ENCODE results near the gene RNF186.

The RNF186 gene

DNA sequence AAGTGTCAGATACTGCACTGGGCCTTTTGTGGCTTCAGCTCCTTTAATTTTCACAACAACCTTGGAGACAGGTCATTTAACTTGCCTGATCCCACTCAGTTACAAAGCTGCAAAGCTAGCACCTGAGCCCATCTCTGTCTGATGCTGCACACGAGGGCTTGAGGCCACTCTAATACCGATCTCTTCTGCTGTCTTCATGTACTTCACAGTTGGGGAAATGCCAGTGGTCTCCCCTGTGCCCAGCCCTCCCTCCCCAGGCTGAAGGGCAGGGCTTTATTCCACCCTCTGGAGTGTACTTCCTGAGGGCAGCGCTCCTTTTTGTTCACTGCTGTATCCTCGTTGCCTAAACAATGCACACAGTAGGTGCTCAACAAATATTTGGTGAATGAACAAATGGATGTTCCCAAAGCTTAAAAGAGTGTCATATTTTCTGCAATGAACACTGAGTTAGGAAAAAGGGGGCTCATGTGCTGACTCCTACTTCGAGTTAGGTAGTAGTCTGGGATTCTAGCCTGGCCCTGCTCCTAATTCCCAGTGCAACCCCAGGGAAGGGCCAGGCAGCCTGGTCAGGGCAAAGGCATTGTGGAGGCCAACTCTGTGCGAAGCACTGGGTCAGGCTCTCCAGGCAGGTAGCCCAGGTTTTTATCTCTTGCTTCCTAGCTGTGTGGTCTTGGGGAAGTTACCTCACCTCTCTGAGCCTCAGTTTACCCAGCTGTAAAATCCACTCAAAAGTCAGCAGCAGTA lies 16.4 kb downstream of the RNF186 start:
- no peak overlapping the region for H3K23ac ChIP-seq (ENCODE audit: low read length)
- no peak overlapping the region for H4K5ac ChIP-seq (ENCODE audit: low read length)
- no peaks in the 10 kb centered on the region for H3K79me1 ChIP-seq (ENCODE audit: low read length)
- no peaks in the 10 kb centered on the region for H3K79me2 ChIP-seq (ENCODE audit: control insufficient read depth, insufficient read depth, low read length)
- no peak overlapping the region for H2BK120ac ChIP-seq (ENCODE audit: low read depth, low read length)
- no CpG with 5 or more reads among the region's 6 CpGs for WGBS (ENCODE audit: extremely low coverage, insufficient coverage, low lambda C conversion rate)
- H3K36me3 ChIP-seq (ENCODE audit: control insufficient read depth, insufficient read depth, low read length): no peaks in the 10 kb centered on the region
- H3K4me2 ChIP-seq (ENCODE audit: low read length): no peak overlapping the region
- no peak overlapping the region for H2BK5ac ChIP-seq (ENCODE audit: low read length)
- H3K18ac ChIP-seq (ENCODE audit: low read length): no peak overlapping the region
- H3K27me3 ChIP-seq (ENCODE audit: insufficient read depth, low read length, poor library complexity): no peaks in the 10 kb centered on the region
- H3K4me1 ChIP-seq (ENCODE audit: control insufficient read depth, low read depth, low read length): no peaks in the 10 kb centered on the region
- DNase-seq: no peak
- H3K27ac ChIP-seq (ENCODE audit: low read depth, low read length): no peak overlapping the region
- no peak overlapping the region for H2BK15ac ChIP-seq (replicated peaks; ENCODE audit: low read depth)
- no peak overlapping the region for H2AK5ac ChIP-seq (ENCODE audit: low read length)
- H3K4me3 ChIP-seq (ENCODE audit: low read length): no peak overlapping the region
- H3K9ac ChIP-seq (ENCODE audit: low read length): no peak overlapping the region
- H4K8ac ChIP-seq (ENCODE audit: low read depth, low read length): no peak overlapping the region
- H3K4ac ChIP-seq (ENCODE audit: low read depth, low read length): no peak overlapping the region
- H3K56ac ChIP-seq (ENCODE audit: low read length): peak overlapping the region; percentile 38

DNA sequence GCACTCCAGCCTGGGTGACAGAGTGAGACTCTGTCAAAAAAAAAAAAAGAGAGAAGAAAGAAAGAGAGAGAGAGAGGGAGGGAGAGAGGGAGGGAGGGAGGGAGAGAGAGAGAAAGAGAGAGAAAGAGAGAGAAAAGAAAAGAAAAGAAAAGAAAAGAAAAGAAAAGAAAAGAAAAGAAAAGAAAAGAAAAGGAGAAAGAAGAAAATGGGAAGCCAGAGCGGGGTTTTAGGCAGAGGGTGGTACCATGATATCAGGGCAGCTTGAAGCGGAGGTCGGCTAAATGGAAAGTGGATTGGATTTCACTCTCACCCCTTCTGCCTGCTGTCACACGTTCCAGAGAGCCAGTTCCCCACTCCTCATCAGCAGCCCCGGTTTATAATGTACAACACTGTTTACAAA lies 17.3 kb downstream of the RNF186 start:
- Histone ChIP-seq H3K27ac (ENCODE audit: low read depth, low read length) (no peak overlapping the region), H3K4ac (ENCODE audit: low read depth, low read length) (no peak overlapping the region), H2AK5ac (ENCODE audit: low read length) (no peak overlapping the region), H3K56ac (ENCODE audit: low read length) (peak overlapping the region; percentile 15), H4K5ac (ENCODE audit: low read length) (no peak overlapping the region), H3K79me2 (ENCODE audit: control insufficient read depth, insufficient read depth, low read length) (no peaks in the 10 kb centered on the region), H3K4me3 (ENCODE audit: low read length) (no peak overlapping the region), H4K8ac (ENCODE audit: low read depth, low read length) (no peak overlapping the region), H3K36me3 (ENCODE audit: control insufficient read depth, insufficient read depth, low read length) (no peaks in the 10 kb centered on the region), H2BK120ac (ENCODE audit: low read depth, low read length) (no peak overlapping the region), H2BK15ac (replicated peaks; ENCODE audit: low read depth) (no peak overlapping the region), H3K9ac (ENCODE audit: low read length) (no peak overlapping the region), H3K4me2 (ENCODE audit: low read length) (no peak overlapping the region), H3K79me1 (ENCODE audit: low read length) (no peaks in the 10 kb centered on the region), H3K18ac (ENCODE audit: low read length) (no peak overlapping the region), H2BK5ac (ENCODE audit: low read length) (no peak overlapping the region), H3K23ac (ENCODE audit: low read length) (no peak overlapping the region), H3K4me1 (ENCODE audit: control insufficient read depth, low read depth, low read length) (no peaks in the 10 kb centered on the region), H3K27me3 (ENCODE audit: insufficient read depth, low read length, poor library complexity) (no peaks in the 10 kb centered on the region)
- WGBS (ENCODE audit: extremely low coverage, insufficient coverage, low lambda C conversion rate): no CpG with 5 or more reads among the region's 5 CpGs
- DNase-seq: no peak

DNA sequence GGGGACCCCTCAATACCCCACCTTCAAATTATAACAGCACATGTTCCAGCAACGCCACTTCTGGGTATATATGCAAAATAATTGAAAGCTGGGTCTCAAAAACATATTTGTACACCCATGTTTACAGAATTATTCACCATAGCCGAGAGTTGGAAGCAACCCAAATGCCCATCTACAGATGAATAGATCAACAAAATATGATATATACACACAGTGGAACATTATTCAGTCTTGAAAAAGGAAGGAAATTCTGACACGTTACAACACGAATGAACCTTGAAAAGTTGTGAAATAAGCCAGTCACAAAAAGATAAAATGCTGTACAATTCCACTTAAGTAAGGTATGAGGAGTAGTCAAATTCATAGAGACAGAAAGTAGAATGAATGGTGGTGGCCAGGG lies 20.5 kb downstream of the RNF186 start:
- no peak overlapping the region for H2AK5ac ChIP-seq (ENCODE audit: low read length)
- H3K23ac ChIP-seq (ENCODE audit: low read length): no peak overlapping the region
- WGBS (ENCODE audit: extremely low coverage, insufficient coverage, low lambda C conversion rate): no CpG with 5 or more reads among the region's 4 CpGs
- no peak overlapping the region for H3K4me2 ChIP-seq (ENCODE audit: low read length)
- no peaks in the 10 kb centered on the region for H3K79me1 ChIP-seq (ENCODE audit: low read length)
- no peak overlapping the region for H2BK15ac ChIP-seq (replicated peaks; ENCODE audit: low read depth)
- no peak overlapping the region for H3K4me3 ChIP-seq (ENCODE audit: low read length)
- H4K8ac ChIP-seq (ENCODE audit: low read depth, low read length): no peak overlapping the region
- H4K5ac ChIP-seq (ENCODE audit: low read length): no peak overlapping the region
- H3K36me3 ChIP-seq (ENCODE audit: control insufficient read depth, insufficient read depth, low read length): no peaks in the 10 kb centered on the region
- DNase-seq: no peak
- no peak overlapping the region for H2BK5ac ChIP-seq (ENCODE audit: low read length)
- H3K27ac ChIP-seq (ENCODE audit: low read depth, low read length): no peak overlapping the region
- H3K79me2 ChIP-seq (ENCODE audit: control insufficient read depth, insufficient read depth, low read length): no peaks in the 10 kb centered on the region
- H3K56ac ChIP-seq (ENCODE audit: low read length): no peak overlapping the region
- no peak overlapping the region for H3K18ac ChIP-seq (ENCODE audit: low read length)
- no peak overlapping the region for H3K4ac ChIP-seq (ENCODE audit: low read depth, low read length)
- H2BK120ac ChIP-seq (ENCODE audit: low read depth, low read length): no peak overlapping the region
- H3K27me3 ChIP-seq (ENCODE audit: insufficient read depth, low read length, poor library complexity): no peaks in the 10 kb centered on the region
- no peaks in the 10 kb centered on the region for H3K4me1 ChIP-seq (ENCODE audit: control insufficient read depth, low read depth, low read length)
- no peak overlapping the region for H3K9ac ChIP-seq (ENCODE audit: low read length)

DNA sequence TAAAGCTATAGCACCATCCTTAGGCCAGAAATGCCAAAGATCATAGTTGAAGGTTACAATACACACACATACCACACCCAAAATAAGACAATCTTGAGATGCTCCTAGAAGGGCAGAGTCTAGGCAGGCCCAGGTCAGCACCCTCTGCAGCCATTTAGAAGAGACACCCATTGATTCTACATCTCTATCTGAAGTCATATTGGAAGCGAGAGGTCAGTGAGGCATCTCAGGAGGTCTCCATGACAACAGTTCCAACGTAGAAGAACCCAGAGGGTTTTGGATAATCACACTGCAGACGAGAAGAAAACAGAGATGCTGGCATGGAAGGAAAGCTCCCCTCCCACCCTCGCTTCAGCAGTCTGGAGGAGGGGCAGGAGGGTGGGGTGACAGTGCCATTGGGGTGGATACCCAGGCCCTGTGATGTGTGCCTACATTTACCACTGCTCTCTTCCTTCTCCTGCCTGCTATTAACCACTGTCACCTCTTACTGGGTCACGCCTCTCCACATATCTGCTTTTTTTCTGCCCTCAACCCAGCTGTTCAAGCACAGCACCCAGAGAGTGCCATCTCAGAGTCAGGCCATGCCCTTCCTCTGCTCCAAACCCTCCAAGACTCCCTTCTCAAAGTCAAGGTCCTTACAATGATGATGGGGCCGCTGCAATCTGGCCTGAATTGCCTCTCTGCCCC lies 21.6 kb downstream of the RNF186 start:
- Histone ChIP-seq H3K79me1 (ENCODE audit: low read length) (no peaks in the 10 kb centered on the region), H3K79me2 (ENCODE audit: control insufficient read depth, insufficient read depth, low read length) (no peaks in the 10 kb centered on the region), H4K8ac (ENCODE audit: low read depth, low read length) (no peak overlapping the region), H2BK15ac (replicated peaks; ENCODE audit: low read depth) (no peak overlapping the region), H3K4me1 (ENCODE audit: control insufficient read depth, low read depth, low read length) (no peaks in the 10 kb centered on the region), H3K18ac (ENCODE audit: low read length) (no peak overlapping the region), H3K4ac (ENCODE audit: low read depth, low read length) (no peak overlapping the region), H2BK5ac (ENCODE audit: low read length) (no peak overlapping the region), H3K56ac (ENCODE audit: low read length) (no peak overlapping the region), H3K27me3 (ENCODE audit: insufficient read depth, low read length, poor library complexity) (no peaks in the 10 kb centered on the region), H3K27ac (ENCODE audit: low read depth, low read length) (no peak overlapping the region), H2BK120ac (ENCODE audit: low read depth, low read length) (no peak overlapping the region), H2AK5ac (ENCODE audit: low read length) (no peak overlapping the region), H3K36me3 (ENCODE audit: control insufficient read depth, insufficient read depth, low read length) (no peaks in the 10 kb centered on the region), H3K4me3 (ENCODE audit: low read length) (no peak overlapping the region), H3K9ac (ENCODE audit: low read length) (no peak overlapping the region), H4K5ac (ENCODE audit: low read length) (no peak overlapping the region), H3K4me2 (ENCODE audit: low read length) (no peak overlapping the region), H3K23ac (ENCODE audit: low read length) (no peak overlapping the region)
- no CpG with 5 or more reads among the region's 6 CpGs for WGBS (ENCODE audit: extremely low coverage, insufficient coverage, low lambda C conversion rate)
- no peak for DNase-seq

DNA sequence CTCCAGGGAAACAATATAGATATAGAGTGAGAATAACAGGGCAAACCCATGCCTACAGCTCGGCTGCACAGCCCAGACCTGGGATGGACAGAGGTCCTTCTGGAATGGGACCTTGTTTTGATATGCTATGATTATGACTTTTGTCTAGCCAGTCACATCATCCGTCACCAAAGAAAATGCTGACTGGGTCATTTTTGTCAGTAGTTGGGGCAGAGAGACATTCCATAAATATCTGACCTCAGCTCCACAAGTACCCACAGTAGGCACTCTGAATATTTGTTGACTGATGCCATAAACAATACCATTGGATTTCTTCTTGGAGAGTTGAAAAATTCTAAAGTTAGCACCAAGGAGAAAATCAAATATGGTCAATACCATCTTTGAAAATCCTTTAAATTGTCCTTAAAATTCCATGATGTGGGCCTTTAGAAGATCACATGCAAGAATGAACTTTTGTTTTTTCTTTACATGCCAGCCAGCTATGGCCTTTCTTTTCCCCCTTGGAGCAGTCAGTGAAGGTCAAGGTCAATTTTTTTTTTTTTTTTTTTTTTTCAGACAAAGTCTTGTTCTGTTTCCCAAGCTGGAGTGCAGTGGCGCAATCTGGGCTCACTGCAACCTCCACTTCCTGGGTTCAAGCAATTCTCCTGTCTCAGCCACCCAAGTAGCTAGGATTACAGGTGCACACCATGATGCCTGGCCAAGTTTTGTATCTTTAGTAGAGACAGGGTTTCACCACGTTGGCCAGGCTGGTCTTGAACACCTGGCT lies 22.7 kb downstream of the RNF186 start:
- Histone ChIP-seq H3K4ac (ENCODE audit: low read depth, low read length) (no peak overlapping the region), H3K56ac (ENCODE audit: low read length) (no peak overlapping the region), H3K27me3 (ENCODE audit: insufficient read depth, low read length, poor library complexity) (no peaks in the 10 kb centered on the region), H2BK5ac (ENCODE audit: low read length) (no peak overlapping the region), H3K18ac (ENCODE audit: low read length) (no peak overlapping the region), H4K8ac (ENCODE audit: low read depth, low read length) (no peak overlapping the region), H3K27ac (ENCODE audit: low read depth, low read length) (no peak overlapping the region), H3K4me1 (ENCODE audit: control insufficient read depth, low read depth, low read length) (peaks cover under 1% of the 10 kb centered on the region), H3K4me2 (ENCODE audit: low read length) (no peak overlapping the region), H2AK5ac (ENCODE audit: low read length) (no peak overlapping the region), H3K23ac (ENCODE audit: low read length) (no peak overlapping the region), H4K5ac (ENCODE audit: low read length) (no peak overlapping the region), H3K36me3 (ENCODE audit: control insufficient read depth, insufficient read depth, low read length) (no peaks in the 10 kb centered on the region), H2BK120ac (ENCODE audit: low read depth, low read length) (no peak overlapping the region), H3K9ac (ENCODE audit: low read length) (no peak overlapping the region), H3K79me2 (ENCODE audit: control insufficient read depth, insufficient read depth, low read length) (no peaks in the 10 kb centered on the region), H2BK15ac (replicated peaks; ENCODE audit: low read depth) (no peak overlapping the region), H3K4me3 (ENCODE audit: low read length) (no peak overlapping the region), H3K79me1 (ENCODE audit: low read length) (no peaks in the 10 kb centered on the region)
- no peak for DNase-seq
- no CpG with 5 or more reads among the region's 4 CpGs for WGBS (ENCODE audit: extremely low coverage, insufficient coverage, low lambda C conversion rate)
